Activated effector memory CD4-positive, alpha-beta T cell treated with anti-CD3 and anti-CD28 coated beads, Interleukin-2, amount 50 U/mL, for 16 hours (primary cell): ENCODE results near the gene PTPN20.
"Not testable (repeated sequence)": the region's sequence is repeated elsewhere in the genome, so short reads cannot be mapped to it uniquely, and the experiment has no call there.

Experiments used
- DNase-seq: peaks from one replicate; pipeline ENCODE4 v3.0.0-alpha.2; 2020

The PTPN20 gene

GRCh38 chr10:46960742-46961141 lies 49.5 kb downstream of the PTPN20 start:
- not testable (repeated sequence) for DNase-seq

GRCh38 chr10:46963356-46963755 lies 52.1 kb downstream of the PTPN20 start:
- not testable (repeated sequence) for DNase-seq

GRCh38 chr10:46967013-46967412 lies 55.8 kb downstream of the PTPN20 start:
- DNase-seq = not testable (repeated sequence)

- DNase-seq = not testable (repeated sequence)
Observed at GRCh38 chr10:46980223-46980622, 69.0 kb downstream of the PTPN20 start.

GRCh38 chr10:46987233-46987924 lies 76.2 kb downstream of the PTPN20 start:
- not testable (repeated sequence) for DNase-seq

- DNase-seq = peak; percentile 48
Observed at GRCh38 chr10:46992803-46993561, 81.8 kb downstream of the PTPN20 start.

GRCh38 chr10:46995234-46995633 lies 84.0 kb downstream of the PTPN20 start:
- no peak for DNase-seq

- no peak for DNase-seq
Observed at GRCh38 chr10:46998192-46998591, 87.0 kb downstream of the PTPN20 start.

- DNase-seq = no peak
Observed at GRCh38 chr10:46998595-46998994, 87.4 kb downstream of the PTPN20 start.

- no peak for DNase-seq
Observed at GRCh38 chr10:46999217-46999616, 88.0 kb downstream of the PTPN20 start.

- no peak for DNase-seq
Observed at GRCh38 chr10:47008769-47009168, 97.5 kb downstream of the PTPN20 start.

- no peak for DNase-seq
Observed at GRCh38 chr10:47009215-47009838, 98.1 kb downstream of the PTPN20 start.

GRCh38 chr10:47010036-47010435 lies 98.8 kb downstream of the PTPN20 start:
- no peak for DNase-seq

- DNase-seq = no peak
Observed at GRCh38 chr10:47012214-47012613, 101.0 kb downstream of the PTPN20 start.

GRCh38 chr10:47013507-47014154 lies 102.4 kb downstream of the PTPN20 start:
- DNase-seq = no peak

- no peak for DNase-seq
Observed at GRCh38 chr10:47015404-47015803, 104.2 kb downstream of the PTPN20 start.

- DNase-seq = no peak
Observed at GRCh38 chr10:47016564-47016963, 105.3 kb downstream of the PTPN20 start.

- no peak for DNase-seq
Observed at GRCh38 chr10:47018026-47018735, 107.0 kb downstream of the PTPN20 start.

GRCh38 chr10:47019155-47020145 lies 108.2 kb downstream of the PTPN20 start:
- peak; percentile 34 for DNase-seq

- DNase-seq = peak; percentile 58
Observed at GRCh38 chr10:47020471-47020870, 109.2 kb downstream of the PTPN20 start.

GRCh38 chr10:47021850-47022249 lies 110.6 kb downstream of the PTPN20 start:
- peak; percentile 53 for DNase-seq
